ENCODE measurements around the gene NUDT4. TPM values are rescaled to one million over a fixed set of nuclear protein-coding genes. Genes with fewer than 3 reads are reported as not detected.
"Not testable (repeated sequence)": the region's sequence is repeated elsewhere in the genome, so short reads cannot be mapped to it uniquely, and the experiment has no call there.

Gene NUDT4
- total and polyA plus RNA-seq, 4 donors, result 112 to 179 (median 124) TPM

- no CpG with 5 or more reads among the region's 2 CpGs for WGBS (ENCODE audit: insufficient coverage)
- no peaks in the 10 kb centered on the region for H3K4me1 ChIP-seq (ENCODE audit: control insufficient read depth, insufficient read depth, low read length)
- no peak overlapping the region for H3K27ac ChIP-seq (ENCODE audit: low read depth, low read length)
- no peak overlapping the region for H3K4me3 ChIP-seq (ENCODE audit: low read depth, low read length)
- no peaks in the 10 kb centered on the region for H3K9me3 ChIP-seq (ENCODE audit: control insufficient read depth, insufficient read depth, low read length)
- H3K27me3 ChIP-seq (ENCODE audit: control insufficient read depth, insufficient read depth, low read length), result no peaks in the 10 kb centered on the region
- DNase-seq (ENCODE audit: low read depth in 4 of 6, low spot score in 6 of 6), result no peak
- H3K36me3 ChIP-seq (ENCODE audit: control insufficient read depth, insufficient read depth, low read length), result no peaks in the 10 kb centered on the region
These were observed 30.2 kb downstream of the NUDT4 start for GRCh38 chr12:93407963-93408283.

- no peaks in the 10 kb centered on the region for H3K27me3 ChIP-seq (ENCODE audit: control insufficient read depth, insufficient read depth, low read length)
- H3K27ac ChIP-seq (ENCODE audit: low read depth, low read length), result no peak overlapping the region
- H3K4me1 ChIP-seq (ENCODE audit: control insufficient read depth, insufficient read depth, low read length), result no peaks in the 10 kb centered on the region
- no peaks in the 10 kb centered on the region for H3K36me3 ChIP-seq (ENCODE audit: control insufficient read depth, insufficient read depth, low read length)
- no peak for DNase-seq (ENCODE audit: low read depth in 4 of 6, low spot score in 6 of 6)
- no peaks in the 10 kb centered on the region for H3K9me3 ChIP-seq (ENCODE audit: control insufficient read depth, insufficient read depth, low read length)
- no peak overlapping the region for H3K4me3 ChIP-seq (ENCODE audit: low read depth, low read length)
These were observed 31.1 kb downstream of the NUDT4 start for GRCh38 chr12:93408813-93409212.

- H3K27ac ChIP-seq (ENCODE audit: low read depth, low read length); H3K4me1 ChIP-seq (ENCODE audit: control insufficient read depth, insufficient read depth, low read length); DNase-seq (ENCODE audit: low read depth in 4 of 6, low spot score in 6 of 6); H3K9me3 ChIP-seq (ENCODE audit: control insufficient read depth, insufficient read depth, low read length); H3K36me3 ChIP-seq (ENCODE audit: control insufficient read depth, insufficient read depth, low read length); H3K27me3 ChIP-seq (ENCODE audit: control insufficient read depth, insufficient read depth, low read length); H3K4me3 ChIP-seq (ENCODE audit: low read depth, low read length): not testable (repeated sequence)
- WGBS (ENCODE audit: insufficient coverage), result no CpG with 5 or more reads among the region's 4 CpGs
These were observed 31.8 kb downstream of the NUDT4 start for GRCh38 chr12:93409343-93410187.

GRCh38 chr12:93411060-93411459 lies 33.3 kb downstream of the NUDT4 start:
- not testable (repeated sequence) for H3K27me3 ChIP-seq (ENCODE audit: control insufficient read depth, insufficient read depth, low read length); H3K4me1 ChIP-seq (ENCODE audit: control insufficient read depth, insufficient read depth, low read length)
- WGBS (ENCODE audit: insufficient coverage), result 81% methylated on average over 3 of the region's 6 CpGs

GRCh38 chr12:93412396-93412795 lies 34.7 kb downstream of the NUDT4 start:
- H3K36me3 ChIP-seq (ENCODE audit: control insufficient read depth, insufficient read depth, low read length); H3K9me3 ChIP-seq (ENCODE audit: control insufficient read depth, insufficient read depth, low read length); DNase-seq (ENCODE audit: low read depth in 4 of 6, low spot score in 6 of 6); H3K27ac ChIP-seq (ENCODE audit: low read depth, low read length); H3K27me3 ChIP-seq (ENCODE audit: control insufficient read depth, insufficient read depth, low read length); H3K4me3 ChIP-seq (ENCODE audit: low read depth, low read length); H3K4me1 ChIP-seq (ENCODE audit: control insufficient read depth, insufficient read depth, low read length): not testable (repeated sequence)
- WGBS (ENCODE audit: insufficient coverage), result 70% methylated on average over 2 of the region's 8 CpGs

More at GRCh38 chr12:93411060-93411459, 33.3 kb downstream of the NUDT4 start:
- H3K27ac ChIP-seq (ENCODE audit: low read depth, low read length); H3K4me3 ChIP-seq (ENCODE audit: low read depth, low read length); H3K36me3 ChIP-seq (ENCODE audit: control insufficient read depth, insufficient read depth, low read length); DNase-seq (ENCODE audit: low read depth in 4 of 6, low spot score in 6 of 6); H3K9me3 ChIP-seq (ENCODE audit: control insufficient read depth, insufficient read depth, low read length): not testable (repeated sequence)

- H3K9me3 ChIP-seq (ENCODE audit: control insufficient read depth, insufficient read depth, low read length), result no peaks in the 10 kb centered on the region
- no peak overlapping the region for H3K27ac ChIP-seq (ENCODE audit: low read depth, low read length)
- H3K4me3 ChIP-seq (ENCODE audit: low read depth, low read length), result no peak overlapping the region
- no peak for DNase-seq (ENCODE audit: low read depth in 4 of 6, low spot score in 6 of 6)
- no peaks in the 10 kb centered on the region for H3K36me3 ChIP-seq (ENCODE audit: control insufficient read depth, insufficient read depth, low read length)
- 93% methylated on average over 3 of the region's 3 CpGs for WGBS (ENCODE audit: insufficient coverage)
- H3K4me1 ChIP-seq (ENCODE audit: control insufficient read depth, insufficient read depth, low read length), result peaks cover 5% of the 10 kb centered on the region
- H3K27me3 ChIP-seq (ENCODE audit: control insufficient read depth, insufficient read depth, low read length), result no peaks in the 10 kb centered on the region
These were observed 35.3 kb downstream of the NUDT4 start for GRCh38 chr12:93413064-93413463.

GRCh38 chr12:93415723-93416464 lies 38.2 kb downstream of the NUDT4 start:
- no peaks in the 10 kb centered on the region for H3K9me3 ChIP-seq (ENCODE audit: control insufficient read depth, insufficient read depth, low read length)
- no peak overlapping the region for H3K27ac ChIP-seq (ENCODE audit: low read depth, low read length)
- DNase-seq (ENCODE audit: low read depth in 4 of 6, low spot score in 6 of 6), result no peak
- no peaks in the 10 kb centered on the region for H3K27me3 ChIP-seq (ENCODE audit: control insufficient read depth, insufficient read depth, low read length)
- H3K4me1 ChIP-seq (ENCODE audit: control insufficient read depth, insufficient read depth, low read length), result peaks cover 5% of the 10 kb centered on the region
- H3K36me3 ChIP-seq (ENCODE audit: control insufficient read depth, insufficient read depth, low read length), result no peaks in the 10 kb centered on the region
- no peak overlapping the region for H3K4me3 ChIP-seq (ENCODE audit: low read depth, low read length)
- no CpG with 5 or more reads among the region's 3 CpGs for WGBS (ENCODE audit: insufficient coverage)

- WGBS (ENCODE audit: insufficient coverage), result 100% methylated on average over 2 of the region's 4 CpGs
- H3K9me3 ChIP-seq (ENCODE audit: control insufficient read depth, insufficient read depth, low read length), result no peaks in the 10 kb centered on the region
- H3K27ac ChIP-seq (ENCODE audit: low read depth, low read length), result no peak overlapping the region
- DNase-seq (ENCODE audit: low read depth in 4 of 6, low spot score in 6 of 6), result no peak
- H3K4me3 ChIP-seq (ENCODE audit: low read depth, low read length), result no peak overlapping the region
- peaks cover 5% of the 10 kb centered on the region for H3K4me1 ChIP-seq (ENCODE audit: control insufficient read depth, insufficient read depth, low read length)
- H3K27me3 ChIP-seq (ENCODE audit: control insufficient read depth, insufficient read depth, low read length), result no peaks in the 10 kb centered on the region
- H3K36me3 ChIP-seq (ENCODE audit: control insufficient read depth, insufficient read depth, low read length), result no peaks in the 10 kb centered on the region
These were observed 40.3 kb downstream of the NUDT4 start for GRCh38 chr12:93417967-93418480.

- WGBS (ENCODE audit: insufficient coverage), result no CpG with 5 or more reads among the region's 1 CpG
- no peaks in the 10 kb centered on the region for H3K36me3 ChIP-seq (ENCODE audit: control insufficient read depth, insufficient read depth, low read length)
- DNase-seq (ENCODE audit: low read depth in 4 of 6, low spot score in 6 of 6), result peak in 2 of 6 donors; percentile 72 to 84
- no peak overlapping the region for H3K4me3 ChIP-seq (ENCODE audit: low read depth, low read length)
- H3K9me3 ChIP-seq (ENCODE audit: control insufficient read depth, insufficient read depth, low read length), result no peaks in the 10 kb centered on the region
- H3K4me1 ChIP-seq (ENCODE audit: control insufficient read depth, insufficient read depth, low read length), result peaks cover 5% of the 10 kb centered on the region
- no peak overlapping the region for H3K27ac ChIP-seq (ENCODE audit: low read depth, low read length)
- no peaks in the 10 kb centered on the region for H3K27me3 ChIP-seq (ENCODE audit: control insufficient read depth, insufficient read depth, low read length)
These were observed 41.8 kb downstream of the NUDT4 start for GRCh38 chr12:93419388-93420034.

Measured in spinal cord (tissue), 10 donors.